Measurements from ENCODE around the gene TRIM9.

The TRIM9 gene

DNA sequence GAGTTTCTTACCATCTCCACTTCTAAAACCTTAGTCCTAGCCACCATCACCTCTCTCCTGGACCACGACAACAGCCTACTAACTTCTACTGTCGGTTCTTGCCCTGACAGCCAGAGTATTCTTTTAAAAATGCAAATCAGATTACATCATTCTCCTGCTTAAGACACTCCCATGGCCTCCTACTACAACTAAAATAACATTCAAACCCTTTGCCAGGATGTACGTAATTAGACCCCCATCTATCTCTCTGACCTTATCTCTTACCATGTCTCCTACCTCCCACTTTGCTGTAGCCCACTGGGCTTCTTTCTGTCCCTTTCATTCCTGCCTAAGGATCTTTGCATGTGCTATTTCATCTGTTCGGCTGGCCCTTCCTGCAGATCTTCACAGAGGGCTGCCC, 27.6 kb downstream of the TRIM9 start:
- H3K27ac ChIP-seq (ENCODE audit: low read length), result no peak overlapping the region
- H3K4me2 ChIP-seq (ENCODE audit: low read length), result no peak overlapping the region
- H2AFZ ChIP-seq (ENCODE audit: low read depth, low read length), result no peak overlapping the region
- no peak overlapping the region for H3K4me3 ChIP-seq (ENCODE audit: low read length)
- no peak overlapping the region for H3K9ac ChIP-seq (ENCODE audit: low read length)
- H3K27me3 ChIP-seq (ENCODE audit: low read depth, low read length), result no peaks in the 10 kb centered on the region
- H3K36me3 ChIP-seq (replicated peaks; ENCODE audit: low read depth, low read length), result no peaks in the 10 kb centered on the region
- H3K4me1 ChIP-seq (ENCODE audit: low read length), result peaks cover under 1% of the 10 kb centered on the region; the same call in 1 of the 2 replicates
- no peaks in the 10 kb centered on the region for H3K9me3 ChIP-seq (ENCODE audit: insufficient read depth, low read length)
- no peaks in the 10 kb centered on the region for H4K20me1 ChIP-seq (ENCODE audit: insufficient read depth, low read length)
- TF ChIP-seq EZH2phosphoT487 (IDR thresholded peaks at IDR 0.05; ENCODE audit: low read depth), result no peak
- TF ChIP-seq, protein P1, sequence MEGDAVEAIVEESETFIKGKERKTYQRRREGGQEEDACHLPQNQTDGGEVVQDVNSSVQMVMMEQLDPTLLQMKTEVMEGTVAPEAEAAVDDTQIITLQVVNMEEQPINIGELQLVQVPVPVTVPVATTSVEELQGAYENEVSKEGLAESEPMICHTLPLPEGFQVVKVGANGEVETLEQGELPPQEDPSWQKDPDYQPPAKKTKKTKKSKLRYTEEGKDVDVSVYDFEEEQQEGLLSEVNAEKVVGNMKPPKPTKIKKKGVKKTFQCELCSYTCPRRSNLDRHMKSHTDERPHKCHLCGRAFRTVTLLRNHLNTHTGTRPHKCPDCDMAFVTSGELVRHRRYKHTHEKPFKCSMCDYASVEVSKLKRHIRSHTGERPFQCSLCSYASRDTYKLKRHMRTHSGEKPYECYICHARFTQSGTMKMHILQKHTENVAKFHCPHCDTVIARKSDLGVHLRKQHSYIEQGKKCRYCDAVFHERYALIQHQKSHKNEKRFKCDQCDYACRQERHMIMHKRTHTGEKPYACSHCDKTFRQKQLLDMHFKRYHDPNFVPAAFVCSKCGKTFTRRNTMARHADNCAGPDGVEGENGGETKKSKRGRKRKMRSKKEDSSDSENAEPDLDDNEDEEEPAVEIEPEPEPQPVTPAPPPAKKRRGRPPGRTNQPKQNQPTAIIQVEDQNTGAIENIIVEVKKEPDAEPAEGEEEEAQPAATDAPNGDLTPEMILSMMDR (IDR thresholded peaks at IDR 0.05; ENCODE audit: low read depth, low read length), result no peak
- H3K79me2 ChIP-seq (ENCODE audit: low read length), result no peaks in the 10 kb centered on the region

DNA sequence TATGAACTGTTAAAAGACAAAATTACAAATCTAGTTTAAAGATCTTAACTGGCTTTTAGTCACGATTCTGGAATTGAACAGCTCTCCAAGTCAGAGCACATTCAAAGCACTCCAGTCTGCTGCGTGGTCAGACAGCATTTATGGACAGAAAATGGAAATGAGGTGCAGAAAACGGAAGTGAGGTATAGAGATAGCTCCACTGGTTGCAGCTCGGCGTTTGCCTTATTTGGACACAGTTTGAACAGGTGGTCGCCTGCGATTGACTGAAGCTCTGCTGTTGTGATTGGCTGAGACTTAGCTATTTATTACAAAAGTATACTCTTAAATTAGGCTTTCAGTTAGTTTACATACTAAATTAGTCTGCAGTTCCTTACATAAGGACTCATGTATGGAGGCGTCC, 28.3 kb downstream of the TRIM9 start:
- H3K4me1 ChIP-seq (ENCODE audit: low read length), result no peaks in the 10 kb centered on the region
- TF ChIP-seq, protein P1 (IDR thresholded peaks at IDR 0.05; ENCODE audit: low read depth, low read length), result no peak
- no peak for TF ChIP-seq EZH2phosphoT487 (IDR thresholded peaks at IDR 0.05; ENCODE audit: low read depth)

GRCh38 chr14:51059032-51059431, 35.9 kb downstream of the TRIM9 start:
- no peak overlapping the region for H2AFZ ChIP-seq (ENCODE audit: low read depth, low read length)
- TF ChIP-seq, protein P1 (IDR thresholded peaks at IDR 0.05; ENCODE audit: low read depth, low read length), result no peak
- TF ChIP-seq EZH2phosphoT487 (IDR thresholded peaks at IDR 0.05; ENCODE audit: low read depth), result no peak
- no peaks in the 10 kb centered on the region for H3K4me1 ChIP-seq (ENCODE audit: low read length)
- H3K27ac ChIP-seq (ENCODE audit: low read length), result no peak overlapping the region
- no peaks in the 10 kb centered on the region for H3K27me3 ChIP-seq (ENCODE audit: low read depth, low read length)
- no peak overlapping the region for H3K4me2 ChIP-seq (ENCODE audit: low read length)
- no peak overlapping the region for H3K9ac ChIP-seq (ENCODE audit: low read length)
- H3K9me3 ChIP-seq (ENCODE audit: insufficient read depth, low read length), result no peaks in the 10 kb centered on the region
- H4K20me1 ChIP-seq (ENCODE audit: insufficient read depth, low read length), result no peaks in the 10 kb centered on the region
- H3K36me3 ChIP-seq (replicated peaks; ENCODE audit: low read depth, low read length), result no peaks in the 10 kb centered on the region
- H3K79me2 ChIP-seq (ENCODE audit: low read length), result no peaks in the 10 kb centered on the region
- H3K4me3 ChIP-seq (ENCODE audit: low read length), result no peak overlapping the region

More for the DNA sequence above, 28.3 kb downstream of the TRIM9 start:
- H3K36me3 ChIP-seq (replicated peaks; ENCODE audit: low read depth, low read length), result no peaks in the 10 kb centered on the region
- no peak overlapping the region for H3K4me3 ChIP-seq (ENCODE audit: low read length)
- no peak overlapping the region for H3K4me2 ChIP-seq (ENCODE audit: low read length)
- H3K79me2 ChIP-seq (ENCODE audit: low read length), result no peaks in the 10 kb centered on the region
- no peak overlapping the region for H3K9ac ChIP-seq (ENCODE audit: low read length)
- H2AFZ ChIP-seq (ENCODE audit: low read depth, low read length), result no peak overlapping the region
- H3K27ac ChIP-seq (ENCODE audit: low read length), result no peak overlapping the region
- H3K9me3 ChIP-seq (ENCODE audit: insufficient read depth, low read length), result no peaks in the 10 kb centered on the region
- H4K20me1 ChIP-seq (ENCODE audit: insufficient read depth, low read length), result no peaks in the 10 kb centered on the region
- no peaks in the 10 kb centered on the region for H3K27me3 ChIP-seq (ENCODE audit: low read depth, low read length)

DNA sequence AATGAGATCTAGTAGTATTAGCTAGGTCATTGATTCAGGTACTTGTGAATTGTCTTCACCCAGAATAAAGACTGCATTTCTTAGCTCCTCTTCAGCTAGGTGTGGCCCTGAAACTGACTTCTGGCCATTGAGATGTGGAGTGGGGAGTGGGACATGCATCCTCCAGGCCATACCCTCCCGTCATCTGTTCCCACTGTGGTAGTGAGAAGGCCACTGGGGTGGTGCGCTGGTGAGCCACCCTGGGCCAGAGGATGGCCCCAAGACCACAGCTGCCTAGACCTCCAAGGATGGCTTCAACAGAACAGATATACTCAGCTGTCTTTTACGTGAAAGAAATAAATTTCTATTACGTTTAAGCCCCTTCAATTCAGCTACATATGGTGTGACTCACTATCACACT, 36.5 kb downstream of the TRIM9 start:
- Histone ChIP-seq H3K4me2 (ENCODE audit: low read length) (no peak overlapping the region), H3K9ac (ENCODE audit: low read length) (no peak overlapping the region), H3K36me3 (replicated peaks; ENCODE audit: low read depth, low read length) (no peaks in the 10 kb centered on the region), H4K20me1 (ENCODE audit: insufficient read depth, low read length) (no peaks in the 10 kb centered on the region), H3K9me3 (ENCODE audit: insufficient read depth, low read length) (no peaks in the 10 kb centered on the region), H3K4me1 (ENCODE audit: low read length) (no peaks in the 10 kb centered on the region), H2AFZ (ENCODE audit: low read depth, low read length) (no peak overlapping the region), H3K4me3 (ENCODE audit: low read length) (no peak overlapping the region), H3K27me3 (ENCODE audit: low read depth, low read length) (no peaks in the 10 kb centered on the region), H3K79me2 (ENCODE audit: low read length) (no peaks in the 10 kb centered on the region), H3K27ac (ENCODE audit: low read length) (no peak overlapping the region)
- TF ChIP-seq, protein P1 (IDR thresholded peaks at IDR 0.05; ENCODE audit: low read depth, low read length), result no peak
- TF ChIP-seq EZH2phosphoT487 (IDR thresholded peaks at IDR 0.05; ENCODE audit: low read depth), result no peak

All from OCI-LY3 (cell line).